ENCODE results near the gene RSPO3. TPM values are rescaled to one million over a fixed set of nuclear protein-coding genes. Genes with fewer than 3 reads are reported as not detected.

RSPO3 gene
- total RNA-seq, 4 donors from 2014 or later: 1.9 to 10.7 (median 4.0) TPM

- peak in 3 of 6 experiments; percentile 15 to 27 (median 16) for TF ChIP-seq CTCF (IDR thresholded peaks at IDR 0.05)
- TF ChIP-seq POLR2A (IDR thresholded peaks at IDR 0.05): no peak
- Histone ChIP-seq H3K27ac (no peak overlapping the region), H3K36me3 (no peaks in the 10 kb centered on the region), H3K9me3 (no peaks in the 10 kb centered on the region), H3K4me1 (no peaks in the 10 kb centered on the region), H3K4me3 (no peak overlapping the region), H3K27me3 (no peaks in the 10 kb centered on the region)
- no peak for DNase-seq
Measured at GRCh38 chr6:127190552-127190951, 72.1 kb downstream of the RSPO3 start.

GRCh38 chr6:127191716-127192115, 73.2 kb downstream of the RSPO3 start:
- Histone ChIP-seq H3K27ac (no peak overlapping the region), H3K27me3 (no peaks in the 10 kb centered on the region), H3K9me3 (no peaks in the 10 kb centered on the region), H3K4me1 (no peaks in the 10 kb centered on the region), H3K36me3 (no peaks in the 10 kb centered on the region), H3K4me3 (no peak overlapping the region)
- DNase-seq: no peak
- TF ChIP-seq POLR2A (IDR thresholded peaks at IDR 0.05): no peak
- TF ChIP-seq CTCF (IDR thresholded peaks at IDR 0.05): no peak

GRCh38 chr6:127192911-127193541, 74.6 kb downstream of the RSPO3 start:
- H3K4me1 ChIP-seq: no peaks in the 10 kb centered on the region
- no peaks in the 10 kb centered on the region for H3K27me3 ChIP-seq
- DNase-seq: no peak
- H3K9me3 ChIP-seq: no peaks in the 10 kb centered on the region
- H3K4me3 ChIP-seq: no peak overlapping the region
- peak overlapping the region in 1 of 4 donors; percentile 13 for H3K27ac ChIP-seq
- TF ChIP-seq POLR2A (IDR thresholded peaks at IDR 0.05) (no peak), CTCF (IDR thresholded peaks at IDR 0.05) (no peak)
- no peaks in the 10 kb centered on the region for H3K36me3 ChIP-seq

GRCh38 chr6:127195833-127196232, 77.4 kb downstream of the RSPO3 start:
- Histone ChIP-seq H3K27me3 (no peaks in the 10 kb centered on the region), H3K4me3 (no peak overlapping the region), H3K4me1 (no peaks in the 10 kb centered on the region), H3K27ac (no peak overlapping the region), H3K9me3 (no peaks in the 10 kb centered on the region), H3K36me3 (no peaks in the 10 kb centered on the region)
- no peak for TF ChIP-seq POLR2A (IDR thresholded peaks at IDR 0.05)
- TF ChIP-seq CTCF (IDR thresholded peaks at IDR 0.05): no peak
- DNase-seq: no peak

GRCh38 chr6:127198549-127198948, 80.1 kb downstream of the RSPO3 start:
- no peaks in the 10 kb centered on the region for H3K27me3 ChIP-seq
- H3K9me3 ChIP-seq: no peaks in the 10 kb centered on the region
- DNase-seq: no peak
- no peaks in the 10 kb centered on the region for H3K4me1 ChIP-seq
- TF ChIP-seq POLR2A (IDR thresholded peaks at IDR 0.05) (no peak), CTCF (IDR thresholded peaks at IDR 0.05) (no peak)
- no peaks in the 10 kb centered on the region for H3K36me3 ChIP-seq
- H3K27ac ChIP-seq: no peak overlapping the region
- H3K4me3 ChIP-seq: no peak overlapping the region

GRCh38 chr6:127199470-127199869, 81.0 kb downstream of the RSPO3 start:
- TF ChIP-seq CTCF (IDR thresholded peaks at IDR 0.05) (no peak), POLR2A (IDR thresholded peaks at IDR 0.05) (no peak)
- Histone ChIP-seq H3K4me3 (no peak overlapping the region), H3K27me3 (no peaks in the 10 kb centered on the region), H3K9me3 (no peaks in the 10 kb centered on the region), H3K27ac (no peak overlapping the region), H3K36me3 (no peaks in the 10 kb centered on the region), H3K4me1 (no peaks in the 10 kb centered on the region)
- DNase-seq: no peak

Measured in Peyer's patch (tissue), 4 donors.